H7 (cell line): ENCODE measurements around the gene SRBD1. TPM values are rescaled to one million over a fixed set of nuclear protein-coding genes. Genes with fewer than 3 reads are reported as not detected.

Experiments used
- DNase-seq: peaks from one replicate; pipeline ENCODE4 v3.0.0; 2012
- H3K27me3 ChIP-seq: 2 replicates; pipeline ENCODE4 v1.6.0; 2011; ENCODE audit warnings: mild to moderate bottlenecking, low read length; ENCODE audit not compliant: control insufficient read depth, insufficient read depth
- H3K36me3 ChIP-seq: replicated peaks from 2 replicates; pipeline ENCODE4 v1.5.1; 2011; ENCODE audit warnings: low read length; ENCODE audit not compliant: control insufficient read depth, insufficient read depth
- H3K4me3 ChIP-seq: 2 replicates; pipeline ENCODE4 v1.5.1; 2011; ENCODE audit warnings: low read depth, mild to moderate bottlenecking, control low read depth, low read length, moderate library complexity; ENCODE audit not compliant: insufficient read depth
- total RNA-seq: library from RNA; depleted of rRNA; stranded (reverse); fragments of >200 nt; shearing (Covaris generic); gene quantifications from 2 replicates; pipeline ENCODE4 v1.2.3, GENCODE V29; 2014

The SRBD1 gene
- total RNA-seq, 1 experiment from 2014 or later: 22.2 TPM

- Histone ChIP-seq H3K36me3 (peaks cover 6% of the 10 kb centered on the region), H3K4me3 (no peak overlapping the region), H3K27me3 (no peaks in the 10 kb centered on the region)
- no peak for DNase-seq
Observed at GRCh38 chr2:45595721-45596435, 15.2 kb downstream of the SRBD1 start.

GRCh38 chr2:45591073-45591472, 20.0 kb downstream of the SRBD1 start:
- Histone ChIP-seq H3K4me3 (no peak overlapping the region), H3K36me3 (no peaks in the 10 kb centered on the region), H3K27me3 (no peaks in the 10 kb centered on the region)
- no peak for DNase-seq

GRCh38 chr2:45588158-45588829, 22.8 kb downstream of the SRBD1 start:
- H3K36me3 ChIP-seq: no peaks in the 10 kb centered on the region
- no peaks in the 10 kb centered on the region for H3K27me3 ChIP-seq
- no peak overlapping the region for H3K4me3 ChIP-seq
- no peak for DNase-seq

- H3K36me3 ChIP-seq: no peaks in the 10 kb centered on the region
- no peak for DNase-seq
- H3K27me3 ChIP-seq: no peaks in the 10 kb centered on the region
- no peak overlapping the region for H3K4me3 ChIP-seq
Observed at GRCh38 chr2:45586600-45586999, 24.5 kb downstream of the SRBD1 start.

- Histone ChIP-seq H3K27me3 (no peaks in the 10 kb centered on the region), H3K36me3 (no peaks in the 10 kb centered on the region), H3K4me3 (no peak overlapping the region)
- DNase-seq: no peak
Observed at GRCh38 chr2:45585267-45585861, 25.7 kb downstream of the SRBD1 start.

GRCh38 chr2:45583977-45584376, 27.1 kb downstream of the SRBD1 start:
- Histone ChIP-seq H3K36me3 (no peaks in the 10 kb centered on the region), H3K4me3 (no peak overlapping the region), H3K27me3 (no peaks in the 10 kb centered on the region)
- no peak for DNase-seq

- no peak for DNase-seq
- Histone ChIP-seq H3K4me3 (no peak overlapping the region), H3K36me3 (no peaks in the 10 kb centered on the region), H3K27me3 (no peaks in the 10 kb centered on the region)
Observed at GRCh38 chr2:45582522-45582921, 28.5 kb downstream of the SRBD1 start.

GRCh38 chr2:45578056-45578843, 32.8 kb downstream of the SRBD1 start:
- Histone ChIP-seq H3K27me3 (no peaks in the 10 kb centered on the region), H3K4me3 (no peak overlapping the region), H3K36me3 (no peaks in the 10 kb centered on the region)
- peak; percentile 19 for DNase-seq

- no peak overlapping the region for H3K4me3 ChIP-seq
- no peak for DNase-seq
- no peaks in the 10 kb centered on the region for H3K27me3 ChIP-seq
- peaks cover 1% of the 10 kb centered on the region; the same call in 1 of the 2 replicates for H3K36me3 ChIP-seq
Observed at GRCh38 chr2:45577441-45577840, 33.6 kb downstream of the SRBD1 start.

- H3K36me3 ChIP-seq: peaks cover 1% of the 10 kb centered on the region; the same call in 1 of the 2 replicates
- no peak for DNase-seq
- no peak overlapping the region for H3K4me3 ChIP-seq
- no peaks in the 10 kb centered on the region for H3K27me3 ChIP-seq
Observed at GRCh38 chr2:45575881-45576280, 35.2 kb downstream of the SRBD1 start.

- H3K4me3 ChIP-seq: no peak overlapping the region
- no peak for DNase-seq
- peaks cover 1% of the 10 kb centered on the region; the same call in 1 of the 2 replicates for H3K36me3 ChIP-seq
- no peaks in the 10 kb centered on the region for H3K27me3 ChIP-seq
Observed at GRCh38 chr2:45572979-45573378, 38.1 kb downstream of the SRBD1 start.

- Histone ChIP-seq H3K4me3 (no peak overlapping the region), H3K36me3 (peaks cover 1% of the 10 kb centered on the region; the same call in 1 of the 2 replicates), H3K27me3 (no peaks in the 10 kb centered on the region)
- DNase-seq: no peak
Observed at GRCh38 chr2:45571940-45572339, 39.1 kb downstream of the SRBD1 start.

- H3K36me3 ChIP-seq: peaks cover 1% of the 10 kb centered on the region; the same call in 1 of the 2 replicates
- no peaks in the 10 kb centered on the region for H3K27me3 ChIP-seq
- no peak overlapping the region for H3K4me3 ChIP-seq
- DNase-seq: no peak
Observed at GRCh38 chr2:45570671-45571334, 40.3 kb downstream of the SRBD1 start.

- Histone ChIP-seq H3K27me3 (no peaks in the 10 kb centered on the region), H3K4me3 (no peak overlapping the region), H3K36me3 (peaks cover 1% of the 10 kb centered on the region; the same call in 1 of the 2 replicates)
- DNase-seq: no peak
Observed at GRCh38 chr2:45568935-45569334, 42.1 kb downstream of the SRBD1 start.
